Subcutaneous adipose tissue (tissue), 4 donors: Measurements from ENCODE around the gene ZNF33A. TPM values are rescaled to one million over a fixed set of nuclear protein-coding genes. Genes with fewer than 3 reads are reported as not detected.

Source experiments
- total RNA-seq, 4 donors: library from RNA; depleted of rRNA; stranded (reverse); fragments of >200 nt; gene quantifications; one replicate each; pipeline ENCODE4 v1.1.0, GENCODE V29; 2016
- TF ChIP-seq, protein P1 (sequence below): fragments of 450-650 bp; IDR thresholded peaks from one replicate; pipeline ENCODE4 v1.5.1; 2016; ENCODE audit warnings: low read depth, mild to moderate bottlenecking, control low read depth, antibody characterized with exemption, moderate library complexity

ZNF33A gene
- total RNA-seq, 4 donors from 2014 or later, result 25.1 to 42.7 (median 29.6) TPM

DNA sequence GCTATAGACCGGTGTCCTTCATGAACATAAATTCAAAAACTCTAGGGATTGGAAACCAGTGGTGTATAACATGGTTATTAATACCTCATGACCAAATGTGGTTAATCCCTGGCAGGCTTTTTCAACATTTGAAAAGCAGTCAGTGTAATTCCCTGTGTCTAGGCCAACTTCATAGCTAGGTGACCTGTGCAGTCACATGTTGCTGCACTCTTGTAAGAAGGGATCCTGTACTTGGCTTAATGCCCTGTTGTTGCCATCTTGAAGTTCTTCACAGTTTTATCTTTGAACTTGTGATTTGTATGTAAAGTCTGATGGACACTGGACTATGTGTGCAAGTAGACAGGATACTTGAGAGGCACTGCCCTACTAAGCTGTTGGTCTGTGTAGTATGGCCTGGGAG is 39.7 kb downstream of the ZNF33A start:
- TF ChIP-seq, protein P1, sequence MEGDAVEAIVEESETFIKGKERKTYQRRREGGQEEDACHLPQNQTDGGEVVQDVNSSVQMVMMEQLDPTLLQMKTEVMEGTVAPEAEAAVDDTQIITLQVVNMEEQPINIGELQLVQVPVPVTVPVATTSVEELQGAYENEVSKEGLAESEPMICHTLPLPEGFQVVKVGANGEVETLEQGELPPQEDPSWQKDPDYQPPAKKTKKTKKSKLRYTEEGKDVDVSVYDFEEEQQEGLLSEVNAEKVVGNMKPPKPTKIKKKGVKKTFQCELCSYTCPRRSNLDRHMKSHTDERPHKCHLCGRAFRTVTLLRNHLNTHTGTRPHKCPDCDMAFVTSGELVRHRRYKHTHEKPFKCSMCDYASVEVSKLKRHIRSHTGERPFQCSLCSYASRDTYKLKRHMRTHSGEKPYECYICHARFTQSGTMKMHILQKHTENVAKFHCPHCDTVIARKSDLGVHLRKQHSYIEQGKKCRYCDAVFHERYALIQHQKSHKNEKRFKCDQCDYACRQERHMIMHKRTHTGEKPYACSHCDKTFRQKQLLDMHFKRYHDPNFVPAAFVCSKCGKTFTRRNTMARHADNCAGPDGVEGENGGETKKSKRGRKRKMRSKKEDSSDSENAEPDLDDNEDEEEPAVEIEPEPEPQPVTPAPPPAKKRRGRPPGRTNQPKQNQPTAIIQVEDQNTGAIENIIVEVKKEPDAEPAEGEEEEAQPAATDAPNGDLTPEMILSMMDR, result no peak

DNA sequence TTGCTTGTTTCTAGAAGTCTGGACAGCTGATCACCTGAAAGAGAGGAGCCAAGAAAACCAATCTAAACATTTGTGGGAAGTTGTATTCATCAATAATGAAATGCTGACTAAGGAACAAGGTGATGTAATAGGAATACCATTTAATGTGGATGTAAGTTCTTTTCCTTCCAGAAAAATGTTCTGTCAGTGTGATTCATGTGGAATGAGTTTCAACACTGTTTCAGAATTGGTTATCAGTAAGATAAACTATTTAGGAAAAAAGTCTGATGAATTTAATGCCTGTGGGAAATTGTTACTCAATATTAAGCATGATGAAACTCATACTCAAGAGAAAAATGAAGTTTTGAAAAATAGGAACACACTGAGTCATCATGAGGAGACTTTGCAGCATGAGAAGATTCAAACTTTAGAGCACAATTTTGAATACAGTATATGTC is 43.9 kb downstream of the ZNF33A start:
- TF ChIP-seq, protein P1, result no peak

DNA sequence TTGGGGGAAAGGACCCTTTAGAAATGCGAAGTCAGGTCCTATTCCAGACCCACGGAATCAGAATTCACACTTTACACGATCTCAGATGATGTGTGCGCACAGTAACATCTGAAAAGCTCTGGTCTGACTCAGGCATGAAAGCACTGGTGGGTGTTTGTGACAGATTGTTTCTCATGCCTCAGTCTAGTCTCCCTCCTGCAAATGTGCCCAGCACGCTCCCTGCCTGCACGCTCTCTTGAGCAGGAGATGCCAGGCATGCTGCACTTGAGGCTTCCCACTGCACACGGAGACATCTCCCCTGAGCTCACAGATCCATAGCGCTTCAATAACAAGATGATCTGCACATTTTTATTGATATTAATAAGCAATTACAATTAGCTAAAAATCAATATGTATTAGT is 60.0 kb downstream of the ZNF33A start:
- TF ChIP-seq, protein P1, result no peak

DNA sequence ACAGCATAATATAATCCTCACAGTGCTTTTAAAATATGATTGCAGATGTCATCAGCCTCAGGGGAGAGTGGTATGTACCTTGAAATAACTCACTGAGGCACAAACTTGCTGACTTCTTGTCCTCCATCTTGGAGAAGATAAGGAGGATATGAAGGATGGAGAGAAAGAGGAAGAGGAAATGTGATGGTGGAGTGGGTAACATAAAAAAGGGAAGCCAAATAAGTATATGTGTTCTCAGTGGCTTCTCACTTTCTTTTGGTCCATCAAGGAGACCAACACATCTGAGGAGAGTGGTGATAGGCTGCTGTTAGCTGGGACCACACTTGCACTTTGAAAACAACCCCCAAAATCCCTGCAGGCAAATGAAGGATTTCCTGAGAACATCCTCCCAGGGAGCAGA is 62.1 kb downstream of the ZNF33A start:
- TF ChIP-seq, protein P1, result no peak

DNA sequence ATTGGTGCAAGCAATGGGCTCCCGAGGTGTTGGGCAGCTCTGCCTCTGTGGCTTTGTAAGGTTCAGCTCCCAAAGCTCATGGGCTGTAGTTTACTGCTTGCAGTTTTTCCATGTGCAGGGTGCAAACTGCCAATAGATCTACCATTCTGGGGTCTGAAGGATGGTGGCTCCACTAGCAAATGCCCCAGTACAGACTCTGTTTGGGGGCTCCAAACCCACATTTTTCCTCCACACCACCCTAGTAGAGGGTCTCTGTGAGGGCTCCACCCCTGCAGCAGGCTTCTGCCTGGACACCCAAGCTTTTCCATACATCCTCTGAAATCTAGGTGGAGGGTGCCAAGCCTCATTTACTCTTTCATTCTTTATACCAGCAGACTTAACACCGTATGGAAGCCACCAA is 66.2 kb downstream of the ZNF33A start:
- TF ChIP-seq, protein P1, result no peak

DNA sequence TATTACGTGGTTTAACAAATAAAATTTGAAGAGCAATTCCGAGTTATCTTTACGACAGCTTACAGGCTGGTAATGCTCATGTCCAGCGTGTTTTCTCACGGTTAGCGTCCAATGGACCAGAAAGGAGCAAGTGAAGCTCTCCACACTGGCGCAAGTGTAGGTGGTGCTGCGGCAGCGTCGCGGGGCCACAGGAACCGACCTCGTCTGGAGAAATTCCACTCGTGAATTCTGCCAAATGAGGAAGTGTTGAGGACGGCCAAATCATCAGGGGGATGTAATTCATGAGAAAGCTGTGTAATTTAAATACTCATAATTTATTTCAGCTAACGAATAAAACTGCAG is 83.3 kb downstream of the ZNF33A start:
- TF ChIP-seq, protein P1, result no peak

DNA sequence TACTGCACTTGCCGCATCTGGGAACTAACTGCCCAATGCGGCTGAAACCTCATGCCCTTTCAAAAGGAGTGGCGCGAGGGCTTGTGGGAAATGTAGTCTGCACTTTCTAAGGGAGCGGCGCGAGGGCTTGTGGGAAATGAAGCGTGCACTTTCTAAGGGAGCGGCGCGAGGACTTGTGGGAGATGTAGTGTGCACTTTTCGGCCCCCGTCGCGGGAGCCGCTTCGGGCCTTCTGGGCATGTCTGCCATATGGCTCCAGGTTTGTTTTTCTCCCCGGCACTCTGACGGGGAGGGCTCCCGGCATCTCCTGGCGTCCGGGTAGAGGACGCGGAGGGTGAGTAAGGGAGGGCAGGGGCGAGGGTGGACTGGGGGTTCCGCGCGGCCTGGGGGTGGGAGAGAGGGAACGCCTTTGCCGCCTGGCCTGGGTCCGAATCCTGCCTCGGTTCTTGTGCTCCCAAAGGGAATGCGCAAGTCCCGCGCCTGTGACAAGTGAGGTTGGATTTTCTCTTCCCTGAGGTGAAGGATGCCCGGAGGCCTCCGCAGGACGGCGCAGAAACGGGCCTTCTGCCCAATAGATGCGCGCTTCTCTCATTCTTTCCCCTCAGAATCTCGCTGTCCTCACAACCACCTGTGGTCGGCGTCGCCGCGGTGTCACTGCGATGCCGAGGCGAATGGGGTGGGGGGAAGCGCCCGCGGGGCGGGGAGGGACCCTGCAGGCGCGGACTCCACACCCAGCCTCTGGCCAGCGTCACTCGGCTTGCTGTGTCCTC is 83.9 kb downstream of the ZNF33A start, which contains the start of gene ZNF37A:
ZNF37A (plus strand) TSS at position 180 of the 769 bp plus-strand sequence. CDS start 2,281 bp downstream, outside the sequence.
- TF ChIP-seq, protein P1, result no peak
